NCI-H460 (cell line): ENCODE data around the gene ZBED4. TPM values are rescaled to one million over a fixed set of nuclear protein-coding genes. Genes with fewer than 3 reads are reported as not detected.

Experiments
- DNase-seq: peaks from one replicate; pipeline ENCODE4 v3.0.0-alpha.2; 2016; ENCODE audit warnings: low read depth; ENCODE audit errors: extremely low read depth
- total RNA-seq: library from RNA; depleted of rRNA; stranded (reverse); fragments of >200 nt; shearing (Covaris generic); gene quantifications from 2 replicates; pipeline ENCODE4 v1.2.3, GENCODE V29; 2014

Gene ZBED4
- total RNA-seq, 1 experiment from 2014 or later = 15.5 TPM

DNA sequence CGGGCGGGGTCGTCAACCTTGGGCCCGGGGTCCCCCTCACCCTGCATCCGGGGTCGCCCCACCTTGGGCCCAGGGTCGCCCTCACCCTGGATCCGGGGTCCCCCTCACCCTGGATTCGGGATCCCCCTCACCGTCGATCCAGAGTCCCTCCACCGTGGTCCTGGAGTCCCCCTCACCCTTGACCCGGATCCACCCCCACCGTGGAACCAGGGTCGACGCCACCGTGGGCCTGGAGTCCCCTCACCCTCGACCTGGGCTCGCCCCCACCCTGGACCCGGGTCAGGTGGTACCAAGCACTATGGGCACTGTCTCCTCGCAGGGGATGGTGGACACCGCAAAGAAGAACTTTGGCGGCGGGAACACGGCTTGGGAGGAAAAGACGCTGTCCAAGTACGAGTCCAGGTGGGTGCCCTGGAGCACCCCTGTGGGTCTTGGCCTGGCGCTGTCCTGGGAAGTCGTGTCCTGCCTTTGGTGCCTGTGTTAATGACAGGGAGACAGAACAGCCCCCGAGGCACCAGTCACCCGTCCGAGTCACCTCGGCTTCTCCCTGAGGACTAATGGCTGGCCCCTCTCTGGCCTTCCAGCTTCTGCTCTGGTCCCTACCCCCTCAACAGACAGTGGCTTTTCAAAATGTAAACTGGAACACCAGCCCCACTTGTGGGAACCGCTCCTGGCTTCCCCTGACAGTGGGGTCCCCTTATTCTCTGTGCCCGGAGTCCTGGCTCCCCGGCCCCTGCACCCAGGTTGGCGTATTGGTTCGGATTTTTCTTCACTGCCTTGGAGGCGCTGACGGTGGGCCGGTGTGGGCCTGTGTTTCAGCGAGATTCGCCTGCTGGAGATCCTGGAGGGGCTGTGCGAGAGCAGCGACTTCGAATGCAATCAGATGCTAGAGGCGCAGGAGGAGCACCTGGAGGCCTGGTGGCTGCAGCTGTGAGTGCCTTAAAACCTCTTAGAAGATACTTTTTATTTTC, 65.6 kb downstream of the ZBED4 start:
- DNase-seq = no peak

DNA sequence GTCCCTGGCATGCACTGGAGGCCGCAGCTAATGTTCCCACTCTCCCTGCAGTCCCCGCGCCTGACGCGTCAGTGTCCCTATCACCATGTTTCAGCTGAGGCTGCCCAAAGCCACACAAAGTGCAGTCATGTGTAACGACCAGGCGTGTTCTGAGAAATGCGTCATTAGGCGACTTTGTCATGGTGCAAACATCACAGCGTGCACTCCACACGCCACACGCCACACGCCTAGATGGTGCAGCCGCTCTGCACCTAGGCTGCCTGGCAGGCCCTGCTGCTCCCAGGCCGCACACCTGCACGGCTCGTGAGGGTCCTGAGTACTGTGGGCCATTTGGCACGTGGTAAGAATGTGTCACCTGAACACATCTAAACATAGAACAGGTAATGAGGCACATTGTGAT, 67.2 kb downstream of the ZBED4 start:
- DNase-seq = no peak

DNA sequence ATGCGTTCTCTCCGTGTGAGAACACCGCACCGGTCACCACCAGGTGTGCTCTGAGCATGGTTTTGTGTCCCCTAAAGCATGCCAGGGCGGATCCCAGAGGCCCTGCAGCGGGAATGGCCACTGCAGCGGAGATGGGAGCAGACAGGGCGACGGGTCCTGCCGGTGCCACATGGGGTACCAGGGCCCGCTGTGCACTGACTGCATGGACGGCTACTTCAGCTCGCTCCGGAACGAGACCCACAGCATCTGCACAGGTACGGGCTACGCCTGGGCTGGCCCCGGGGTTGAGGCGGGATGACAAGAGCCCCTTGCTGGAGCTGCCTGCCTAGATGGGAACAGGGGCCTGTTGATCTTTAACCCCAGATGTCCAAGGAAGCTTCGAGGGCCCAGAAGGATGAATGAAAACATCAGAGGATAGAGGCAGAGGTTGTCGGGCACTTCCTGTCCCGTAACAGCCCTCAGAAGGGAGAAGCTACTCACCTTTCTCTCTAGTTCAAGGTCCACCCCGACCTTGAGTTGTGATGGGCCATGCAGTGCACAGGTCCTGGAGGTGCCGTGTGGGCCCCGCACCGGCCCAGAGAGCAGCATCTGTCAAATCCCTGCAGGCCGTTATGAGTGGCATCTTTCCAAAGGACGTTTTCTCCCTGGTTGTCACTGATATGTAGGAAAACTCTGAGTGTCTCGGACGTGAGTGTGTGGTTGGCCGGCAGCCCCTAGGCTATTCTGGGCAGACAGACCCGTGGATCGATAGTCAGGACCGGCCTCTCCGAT, 68.0 kb downstream of the ZBED4 start:
- DNase-seq = no peak

- DNase-seq = no peak
Observed at GRCh38 chr22:49922484-49922883, 68.8 kb downstream of the ZBED4 start.

DNA sequence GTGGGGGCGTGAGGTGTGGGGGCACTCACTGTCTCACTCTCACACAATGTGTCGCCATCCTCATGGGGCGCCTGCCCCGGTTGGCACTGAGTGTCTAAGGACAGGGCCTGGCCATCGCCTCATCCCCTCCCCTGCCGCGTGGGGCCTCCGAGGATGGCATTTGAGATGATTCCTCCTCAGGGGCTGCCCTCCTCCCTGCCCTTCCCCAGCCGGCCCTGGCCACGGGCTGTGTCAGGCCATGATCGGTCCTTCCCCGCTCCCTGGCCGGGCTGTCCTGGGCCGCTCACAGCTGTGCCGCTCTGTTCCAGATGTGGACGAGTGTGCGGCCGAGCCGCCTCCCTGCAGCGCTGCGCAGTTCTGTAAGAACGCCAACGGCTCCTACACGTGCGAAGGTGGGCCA, 69.3 kb downstream of the ZBED4 start:
- DNase-seq = no peak

DNA sequence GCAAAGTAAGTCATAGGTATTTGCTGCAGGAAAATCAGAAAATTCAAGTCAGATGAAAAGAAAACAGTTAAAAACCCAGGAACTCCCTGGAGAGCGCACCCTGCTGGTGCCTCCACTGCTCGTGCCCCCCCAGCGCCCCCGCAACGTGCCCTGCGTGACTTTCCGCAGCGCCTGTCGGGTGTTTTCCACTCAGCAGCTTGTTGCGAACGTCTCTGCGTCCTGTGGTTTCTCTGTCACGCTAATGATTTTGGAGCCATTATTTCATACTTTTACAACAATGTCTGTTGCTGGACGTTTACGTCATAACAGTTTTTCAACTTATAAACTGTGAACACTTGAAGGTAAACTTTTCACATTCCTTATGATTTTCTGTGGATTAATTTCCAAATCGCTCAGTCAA, 69.8 kb downstream of the ZBED4 start:
- no peak for DNase-seq

GRCh38 chr22:49924113-49924833, 70.6 kb downstream of the ZBED4 start:
- no peak for DNase-seq

- DNase-seq = no peak
Observed at GRCh38 chr22:49925525-49926128, 72.0 kb downstream of the ZBED4 start.

DNA sequence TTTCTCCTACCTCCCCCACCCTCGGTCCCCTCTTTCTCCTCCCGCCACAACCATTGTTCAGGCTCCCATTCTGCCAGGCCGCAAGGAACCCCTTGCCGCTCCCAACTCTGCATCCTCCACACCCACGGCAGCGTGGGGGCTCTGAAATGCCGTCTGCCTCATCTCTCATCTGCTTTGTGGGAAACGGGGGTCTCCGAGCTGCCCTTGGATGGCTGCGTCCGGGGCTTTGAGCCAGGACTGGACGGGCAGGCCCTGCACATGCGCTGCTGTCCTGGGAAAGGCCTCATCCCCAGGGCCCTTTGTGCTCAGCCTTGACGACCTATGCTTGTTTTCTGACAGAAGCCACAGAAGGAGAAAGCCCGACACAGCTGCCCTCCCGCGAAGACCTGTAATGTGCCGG, 73.3 kb downstream of the ZBED4 start:
- no peak for DNase-seq

- no peak for DNase-seq
Observed at GRCh38 chr22:49927483-49928184, 74.0 kb downstream of the ZBED4 start.

DNA sequence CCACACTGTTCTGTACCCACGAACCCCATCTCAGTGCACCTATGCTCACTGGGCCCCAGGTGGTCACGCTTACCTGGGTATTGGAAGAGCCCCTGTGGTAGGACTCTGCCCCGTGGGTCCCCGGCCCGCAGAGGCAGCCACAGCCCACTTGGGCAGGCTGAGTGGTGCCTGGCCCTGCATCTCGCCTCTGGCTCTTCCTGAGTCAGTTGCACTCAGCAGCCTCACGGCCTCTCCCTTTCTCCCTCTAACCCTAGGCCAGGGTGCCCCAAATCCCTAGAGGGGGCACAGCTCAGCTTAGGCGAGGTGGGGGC, 74.5 kb downstream of the ZBED4 start:
- no peak for DNase-seq

- DNase-seq = no peak
Observed at GRCh38 chr22:49928555-49929210, 75.0 kb downstream of the ZBED4 start.

DNA sequence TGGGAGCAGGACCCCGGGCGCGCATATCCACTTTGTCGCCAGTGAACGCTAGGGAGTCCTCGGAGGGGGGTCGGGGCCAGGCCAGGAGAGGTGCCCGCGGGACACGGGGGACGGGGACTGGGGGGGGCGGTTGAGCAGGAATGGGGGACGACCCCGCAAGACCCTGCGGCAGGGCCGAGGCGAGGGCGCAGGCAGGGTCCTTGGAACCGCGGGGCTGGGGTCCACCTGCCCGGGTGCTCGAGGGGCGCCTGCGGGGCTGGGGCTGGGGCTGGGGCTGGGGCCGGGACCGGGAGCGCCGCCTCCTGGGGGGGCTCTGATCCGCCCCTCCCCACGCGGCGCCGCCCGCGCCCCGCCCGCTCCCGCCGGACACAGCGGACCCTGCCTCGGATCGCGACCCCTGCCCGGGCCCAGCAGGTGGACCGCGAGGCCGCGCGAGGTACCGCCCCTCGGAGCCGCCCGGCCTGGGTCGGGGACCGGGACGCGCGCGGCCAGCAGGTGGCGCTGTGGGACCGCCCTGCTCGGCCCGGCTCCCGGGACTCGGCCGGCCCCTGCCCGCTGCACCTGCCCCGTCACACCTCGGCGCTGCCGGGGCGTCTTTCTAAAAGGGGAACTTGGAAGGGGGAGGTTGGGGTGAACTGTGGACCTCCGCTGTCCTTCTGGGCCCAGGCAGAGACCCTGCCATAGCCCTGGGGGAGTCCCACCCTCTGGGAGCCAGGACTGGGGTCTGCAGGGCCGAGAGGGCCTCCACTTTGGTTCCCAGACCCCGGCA, 75.8 kb downstream of the ZBED4 start:
- DNase-seq = no peak

GRCh38 chr22:49929994-49930575, 76.4 kb downstream of the ZBED4 start:
- DNase-seq = no peak

DNA sequence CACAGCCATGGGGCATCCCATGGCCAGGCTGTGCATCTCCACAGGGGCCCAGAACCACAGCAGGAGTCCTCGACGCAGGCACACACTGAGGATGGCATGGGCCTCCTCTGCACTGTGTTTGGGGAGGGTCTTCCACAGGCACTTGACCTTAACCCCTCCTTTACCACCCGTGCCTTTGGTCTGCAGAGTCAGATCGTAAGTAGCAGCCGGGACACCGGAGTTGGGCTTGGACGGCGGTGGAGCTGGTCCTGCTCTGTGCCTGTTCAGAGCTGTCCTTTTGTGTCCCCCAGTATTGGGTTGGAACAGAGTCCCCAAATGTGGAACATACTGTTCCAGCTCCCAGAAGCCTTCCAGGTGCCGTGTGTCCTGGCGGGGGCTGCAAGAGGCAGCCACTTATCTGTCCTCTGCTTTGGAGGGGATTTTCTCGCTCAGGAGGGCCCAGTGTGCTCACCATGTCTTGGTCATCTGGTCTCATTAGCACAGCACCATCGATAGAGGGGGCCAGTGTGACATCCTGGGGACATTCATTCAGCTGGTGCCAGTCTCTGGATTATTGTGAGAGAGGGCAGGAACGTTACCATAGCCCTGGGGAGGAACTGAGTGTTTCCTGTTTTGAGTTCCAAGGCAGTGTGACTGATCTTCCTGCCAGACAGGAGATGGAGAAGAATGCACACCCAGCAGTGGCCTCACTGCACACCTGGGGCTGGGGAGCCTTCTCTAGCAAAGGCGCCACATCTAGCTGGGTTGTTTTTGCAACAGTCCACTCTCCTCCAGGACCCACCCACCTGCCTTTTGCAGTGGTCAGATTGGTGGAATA, 77.2 kb downstream of the ZBED4 start:
- peak; percentile 77 for DNase-seq

DNA sequence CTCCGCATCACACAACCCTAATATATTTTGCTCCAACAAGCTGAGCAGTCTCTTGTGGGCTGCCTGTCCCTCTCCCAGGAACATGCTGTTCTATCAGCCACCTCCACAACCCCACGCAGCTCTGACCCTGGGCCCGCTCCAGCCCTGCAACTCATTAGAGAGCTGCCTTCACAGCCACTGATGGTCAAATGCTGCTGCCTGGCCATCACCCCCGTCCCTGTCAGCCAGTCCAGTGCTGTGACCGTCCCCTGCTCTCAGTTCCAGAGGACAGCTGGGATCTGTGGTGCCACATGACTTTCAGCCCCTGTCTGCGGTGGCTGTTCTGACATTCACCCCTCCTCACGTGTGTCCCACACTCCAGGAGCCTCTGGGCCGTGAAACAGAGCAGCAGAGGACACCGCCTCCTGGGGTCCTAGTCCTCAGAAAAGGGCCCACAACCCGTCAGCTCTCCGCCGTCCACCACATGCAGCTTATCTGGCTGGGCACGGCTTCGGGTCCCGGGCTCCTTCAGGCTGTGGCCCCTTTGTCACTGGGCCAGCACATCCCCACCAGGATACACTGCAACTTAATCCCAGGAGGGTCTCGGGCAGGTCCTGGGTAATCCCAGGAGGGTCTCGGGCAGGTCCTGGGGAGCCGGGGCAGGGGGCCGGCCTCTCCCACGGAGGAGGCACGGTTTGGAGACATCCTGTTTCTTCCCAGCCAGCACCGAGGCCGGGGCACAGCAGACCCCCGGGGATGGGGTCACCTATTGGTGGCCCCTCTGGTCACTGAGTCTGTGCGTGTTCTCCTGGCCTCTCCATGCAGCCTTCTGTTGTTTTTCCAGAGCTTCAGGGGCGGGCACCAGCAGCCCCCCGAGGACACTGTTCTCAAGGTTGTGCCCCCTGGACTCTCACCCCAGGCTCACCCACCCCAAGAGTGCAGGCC, 79.9 kb downstream of the ZBED4 start:
- DNase-seq = no peak
